ENCODE measurements around the gene PTPRD. TPM values are rescaled to one million over a fixed set of nuclear protein-coding genes. Genes with fewer than 3 reads are reported as not detected.

The PTPRD gene
- total and polyA plus RNA-seq, 5 donors from 2014 or later = 0.47 TPM; not detected in 4

GRCh38 chr9:8280811-8281210 is 2332.0 kb downstream of the PTPRD start:
- Histone ChIP-seq H3K4me1 (ENCODE audit: control insufficient read depth, insufficient read depth, low read length, poor library complexity, severe bottlenecking) (no peaks in the 10 kb centered on the region), H3K27me3 (ENCODE audit: control insufficient read depth, insufficient read depth, low read length) (no peaks in the 10 kb centered on the region), H3K9me3 (ENCODE audit: control insufficient read depth in 2 of 2, low read length in 2 of 2) (no peaks in the 10 kb centered on the region), H3K36me3 (ENCODE audit: control insufficient read depth, insufficient read depth, low read length) (no peaks in the 10 kb centered on the region), H3K4me3 (ENCODE audit: low read depth, low read length) (no peak overlapping the region), H3K27ac (ENCODE audit: insufficient read depth, low read length, poor library complexity, severe bottlenecking) (no peak overlapping the region)
- no peak overlapping the region for H3K27ac Mint-ChIP-seq
- H3K4me1 Mint-ChIP-seq = no peaks in the 10 kb centered on the region
- no peaks in the 10 kb centered on the region for H3K27me3 Mint-ChIP-seq
- no peaks in the 10 kb centered on the region for H3K36me3 Mint-ChIP-seq
- ATAC-seq (ENCODE audit: low read depth in 2 of 2) (no peak), DNase-seq (no peak)
- peaks cover 0 to 8% (median 0%) of the 10 kb centered on the region in 7 donors for H3K9me3 Mint-ChIP-seq
- no peak overlapping the region for H3K4me3 Mint-ChIP-seq

GRCh38 chr9:8278048-8278447 is 2334.8 kb downstream of the PTPRD start:
- Histone ChIP-seq H3K27me3 (ENCODE audit: control insufficient read depth, insufficient read depth, low read length) (no peaks in the 10 kb centered on the region), H3K36me3 (ENCODE audit: control insufficient read depth, insufficient read depth, low read length) (no peaks in the 10 kb centered on the region), H3K9me3 (ENCODE audit: control insufficient read depth in 2 of 2, low read length in 2 of 2) (no peaks in the 10 kb centered on the region), H3K27ac (ENCODE audit: insufficient read depth, low read length, poor library complexity, severe bottlenecking) (no peak overlapping the region), H3K4me1 (ENCODE audit: control insufficient read depth, insufficient read depth, low read length, poor library complexity, severe bottlenecking) (no peaks in the 10 kb centered on the region), H3K4me3 (ENCODE audit: low read depth, low read length) (no peak overlapping the region)
- H3K4me1 Mint-ChIP-seq = no peaks in the 10 kb centered on the region
- DNase-seq = no peak
- no peak overlapping the region for H3K4me3 Mint-ChIP-seq
- no peak for ATAC-seq (ENCODE audit: low read depth in 2 of 2)
- no peak overlapping the region for H3K27ac Mint-ChIP-seq
- H3K36me3 Mint-ChIP-seq = no peaks in the 10 kb centered on the region
- H3K27me3 Mint-ChIP-seq = no peaks in the 10 kb centered on the region
- H3K9me3 Mint-ChIP-seq = peaks cover 0 to 11% (median 1%) of the 10 kb centered on the region in 7 donors

GRCh38 chr9:8270235-8270634 is 2342.6 kb downstream of the PTPRD start:
- H3K36me3 ChIP-seq (ENCODE audit: control insufficient read depth, insufficient read depth, low read length) = no peaks in the 10 kb centered on the region
- no peak for ATAC-seq (ENCODE audit: low read depth in 2 of 2)
- no peak overlapping the region for H3K4me3 ChIP-seq (ENCODE audit: low read depth, low read length)
- Mint-ChIP-seq H3K9me3 (peaks cover 0 to 3% (median 0%) of the 10 kb centered on the region in 7 donors), H3K27ac (no peak overlapping the region), H3K4me1 (peaks cover 0 to 5% (median 0%) of the 10 kb centered on the region in 4 donors), H3K36me3 (no peaks in the 10 kb centered on the region), H3K27me3 (no peaks in the 10 kb centered on the region), H3K4me3 (no peak overlapping the region)
- H3K27ac ChIP-seq (ENCODE audit: insufficient read depth, low read length, poor library complexity, severe bottlenecking) = no peak overlapping the region
- no peaks in the 10 kb centered on the region for H3K4me1 ChIP-seq (ENCODE audit: control insufficient read depth, insufficient read depth, low read length, poor library complexity, severe bottlenecking)
- H3K27me3 ChIP-seq (ENCODE audit: control insufficient read depth, insufficient read depth, low read length) = no peaks in the 10 kb centered on the region
- H3K9me3 ChIP-seq (ENCODE audit: control insufficient read depth in 2 of 2, low read length in 2 of 2) = no peaks in the 10 kb centered on the region
- no peak for DNase-seq

GRCh38 chr9:8268881-8269280 is 2343.9 kb downstream of the PTPRD start:
- Histone ChIP-seq H3K9me3 (ENCODE audit: control insufficient read depth in 2 of 2, low read length in 2 of 2) (no peaks in the 10 kb centered on the region), H3K4me3 (ENCODE audit: low read depth, low read length) (no peak overlapping the region), H3K27me3 (ENCODE audit: control insufficient read depth, insufficient read depth, low read length) (no peaks in the 10 kb centered on the region), H3K36me3 (ENCODE audit: control insufficient read depth, insufficient read depth, low read length) (no peaks in the 10 kb centered on the region), H3K4me1 (ENCODE audit: control insufficient read depth, insufficient read depth, low read length, poor library complexity, severe bottlenecking) (no peaks in the 10 kb centered on the region), H3K27ac (ENCODE audit: insufficient read depth, low read length, poor library complexity, severe bottlenecking) (no peak overlapping the region)
- peaks cover 0 to 1% (median 0%) of the 10 kb centered on the region in 7 donors for H3K9me3 Mint-ChIP-seq
- peaks cover 0 to 5% (median 0%) of the 10 kb centered on the region in 4 donors for H3K4me1 Mint-ChIP-seq
- no peak overlapping the region for H3K27ac Mint-ChIP-seq
- H3K27me3 Mint-ChIP-seq = no peaks in the 10 kb centered on the region
- H3K4me3 Mint-ChIP-seq = no peak overlapping the region
- DNase-seq (no peak), ATAC-seq (ENCODE audit: low read depth in 2 of 2) (no peak)
- H3K36me3 Mint-ChIP-seq = no peaks in the 10 kb centered on the region

- Mint-ChIP-seq H3K9me3 (peaks cover 0 to 1% (median 0%) of the 10 kb centered on the region in 7 donors), H3K36me3 (no peaks in the 10 kb centered on the region)
- ATAC-seq (ENCODE audit: low read depth in 2 of 2) = no peak
Measured at GRCh38 chr9:8268216-8268878, 2344.5 kb downstream of the PTPRD start.

GRCh38 chr9:8267636-8268035 is 2345.2 kb downstream of the PTPRD start:
- H3K27ac Mint-ChIP-seq = no peak overlapping the region
- no peak overlapping the region for H3K4me3 ChIP-seq (ENCODE audit: low read depth, low read length)
- H3K36me3 Mint-ChIP-seq = no peaks in the 10 kb centered on the region
- no peak overlapping the region for H3K4me3 Mint-ChIP-seq
- peaks cover 0 to 5% (median 0%) of the 10 kb centered on the region in 4 donors for H3K4me1 Mint-ChIP-seq
- ATAC-seq (ENCODE audit: low read depth in 2 of 2) = no peak
- no peaks in the 10 kb centered on the region for H3K27me3 ChIP-seq (ENCODE audit: control insufficient read depth, insufficient read depth, low read length)
- no peaks in the 10 kb centered on the region for H3K4me1 ChIP-seq (ENCODE audit: control insufficient read depth, insufficient read depth, low read length, poor library complexity, severe bottlenecking)
- no peaks in the 10 kb centered on the region for H3K27me3 Mint-ChIP-seq
- H3K36me3 ChIP-seq (ENCODE audit: control insufficient read depth, insufficient read depth, low read length) = no peaks in the 10 kb centered on the region
- H3K9me3 Mint-ChIP-seq = peaks cover 0 to 1% (median 0%) of the 10 kb centered on the region in 7 donors
- no peak overlapping the region for H3K27ac ChIP-seq (ENCODE audit: insufficient read depth, low read length, poor library complexity, severe bottlenecking)
- H3K9me3 ChIP-seq (ENCODE audit: control insufficient read depth in 2 of 2, low read length in 2 of 2) = no peaks in the 10 kb centered on the region
- DNase-seq = no peak

More at GRCh38 chr9:8268216-8268878, 2344.5 kb downstream of the PTPRD start:
- no peaks in the 10 kb centered on the region for H3K36me3 ChIP-seq (ENCODE audit: control insufficient read depth, insufficient read depth, low read length)
- no peak overlapping the region for H3K27ac Mint-ChIP-seq
- no peaks in the 10 kb centered on the region for H3K4me1 ChIP-seq (ENCODE audit: control insufficient read depth, insufficient read depth, low read length, poor library complexity, severe bottlenecking)
- H3K4me3 Mint-ChIP-seq = no peak overlapping the region
- no peak for DNase-seq
- no peak overlapping the region for H3K4me3 ChIP-seq (ENCODE audit: low read depth, low read length)
- H3K4me1 Mint-ChIP-seq = peaks cover 0 to 5% (median 0%) of the 10 kb centered on the region in 4 donors
- no peak overlapping the region for H3K27ac ChIP-seq (ENCODE audit: insufficient read depth, low read length, poor library complexity, severe bottlenecking)
- H3K27me3 ChIP-seq (ENCODE audit: control insufficient read depth, insufficient read depth, low read length) = no peaks in the 10 kb centered on the region
- H3K27me3 Mint-ChIP-seq = no peaks in the 10 kb centered on the region
- H3K9me3 ChIP-seq (ENCODE audit: control insufficient read depth in 2 of 2, low read length in 2 of 2) = no peaks in the 10 kb centered on the region

GRCh38 chr9:8266861-8267260 is 2345.9 kb downstream of the PTPRD start:
- ATAC-seq (ENCODE audit: low read depth in 2 of 2) = no peak
- no peak overlapping the region for H3K4me3 ChIP-seq (ENCODE audit: low read depth, low read length)
- Mint-ChIP-seq H3K4me1 (peaks cover 0 to 5% (median 0%) of the 10 kb centered on the region in 4 donors), H3K36me3 (no peaks in the 10 kb centered on the region), H3K27me3 (no peaks in the 10 kb centered on the region), H3K4me3 (no peak overlapping the region), H3K27ac (no peak overlapping the region), H3K9me3 (peaks cover 0 to 1% (median 0%) of the 10 kb centered on the region in 7 donors)
- H3K4me1 ChIP-seq (ENCODE audit: control insufficient read depth, insufficient read depth, low read length, poor library complexity, severe bottlenecking) = no peaks in the 10 kb centered on the region
- H3K27me3 ChIP-seq (ENCODE audit: control insufficient read depth, insufficient read depth, low read length) = no peaks in the 10 kb centered on the region
- no peaks in the 10 kb centered on the region for H3K36me3 ChIP-seq (ENCODE audit: control insufficient read depth, insufficient read depth, low read length)
- no peaks in the 10 kb centered on the region for H3K9me3 ChIP-seq (ENCODE audit: control insufficient read depth in 2 of 2, low read length in 2 of 2)
- no peak for DNase-seq
- no peak overlapping the region for H3K27ac ChIP-seq (ENCODE audit: insufficient read depth, low read length, poor library complexity, severe bottlenecking)

GRCh38 chr9:8265281-8265680 is 2347.5 kb downstream of the PTPRD start:
- H3K27me3 ChIP-seq (ENCODE audit: control insufficient read depth, insufficient read depth, low read length) = no peaks in the 10 kb centered on the region
- ATAC-seq (ENCODE audit: low read depth in 2 of 2) = no peak
- no peaks in the 10 kb centered on the region for H3K27me3 Mint-ChIP-seq
- H3K4me1 ChIP-seq (ENCODE audit: control insufficient read depth, insufficient read depth, low read length, poor library complexity, severe bottlenecking) = no peaks in the 10 kb centered on the region
- no peaks in the 10 kb centered on the region for H3K9me3 Mint-ChIP-seq
- H3K36me3 Mint-ChIP-seq = no peaks in the 10 kb centered on the region
- H3K27ac ChIP-seq (ENCODE audit: insufficient read depth, low read length, poor library complexity, severe bottlenecking) = no peak overlapping the region
- no peak for DNase-seq
- H3K4me3 Mint-ChIP-seq = no peak overlapping the region
- H3K4me1 Mint-ChIP-seq = peaks cover 0 to 5% (median 0%) of the 10 kb centered on the region in 4 donors
- H3K36me3 ChIP-seq (ENCODE audit: control insufficient read depth, insufficient read depth, low read length) = no peaks in the 10 kb centered on the region
- no peak overlapping the region for H3K4me3 ChIP-seq (ENCODE audit: low read depth, low read length)
- no peaks in the 10 kb centered on the region for H3K9me3 ChIP-seq (ENCODE audit: control insufficient read depth in 2 of 2, low read length in 2 of 2)
- H3K27ac Mint-ChIP-seq = no peak overlapping the region
